HG03135 (cell line): ENCODE data around the gene CDK6.

Source experiments
- ATAC-seq: cut with Tn5 transposase; IDR thresholded peaks from one replicate; pipeline ENCODE4 v1.9.1; 2021; ENCODE audit warnings: mild to moderate bottlenecking, moderate library complexity; ENCODE audit not compliant: unreplicated experiment

The CDK6 gene

DNA sequence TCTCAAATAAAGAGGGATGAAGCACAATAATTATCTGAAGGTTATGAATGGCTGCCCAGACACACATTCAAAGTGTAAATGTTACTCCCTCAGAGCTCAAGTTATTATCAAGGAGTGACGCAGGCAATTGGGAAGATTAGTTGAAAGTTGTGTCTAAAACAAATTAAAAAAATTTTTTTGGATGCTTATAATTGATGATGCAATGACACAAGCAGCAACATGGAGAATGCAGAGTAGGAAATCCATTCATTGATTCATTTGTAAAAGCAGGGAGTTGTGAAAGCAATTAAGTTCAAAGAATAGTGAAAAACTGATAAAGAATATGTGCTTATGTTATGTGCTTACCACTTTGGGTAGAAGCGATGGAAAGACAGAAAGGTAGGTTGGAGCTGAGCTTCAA, 120.4 kb downstream of the CDK6 start:
- ATAC-seq = no peak

DNA sequence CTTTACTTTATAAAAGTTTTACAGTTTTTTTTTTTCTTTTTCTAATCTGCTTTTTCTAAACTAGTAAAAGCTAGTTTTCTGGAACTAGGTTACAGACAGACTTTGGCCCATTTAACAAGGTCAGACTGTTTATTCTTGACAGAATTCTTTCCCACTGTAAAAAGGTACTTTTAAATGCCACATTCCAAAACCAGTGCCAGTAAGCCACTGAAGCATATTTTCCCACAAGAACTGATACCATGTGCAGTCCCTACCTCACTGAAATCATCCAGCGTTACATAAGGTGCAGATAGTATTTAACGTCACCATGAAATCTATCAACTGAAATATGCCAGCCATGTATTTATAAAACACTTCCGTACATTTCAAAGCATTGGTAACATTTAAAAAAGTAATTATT, 121.6 kb downstream of the CDK6 start:
- ATAC-seq = no peak

DNA sequence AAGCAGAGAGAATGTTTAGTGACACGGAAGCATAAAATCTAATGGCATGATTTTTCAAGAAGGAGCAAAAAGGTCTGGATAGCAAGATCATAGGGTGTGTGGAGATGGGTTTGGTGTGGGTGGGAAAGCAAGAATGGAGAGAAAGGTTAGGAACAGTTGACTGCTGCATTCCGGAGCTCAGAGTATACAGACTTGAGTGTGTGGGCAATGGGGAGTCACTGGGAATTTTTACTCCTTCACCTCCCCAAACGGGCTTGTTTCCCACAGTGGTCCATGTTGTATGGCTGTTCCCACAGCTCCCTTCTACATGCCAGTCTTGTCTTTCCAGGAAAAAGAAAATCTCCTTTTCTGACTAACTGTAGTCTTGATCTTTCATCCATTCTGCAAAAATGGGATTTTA, 122.1 kb downstream of the CDK6 start:
- no peak for ATAC-seq

DNA sequence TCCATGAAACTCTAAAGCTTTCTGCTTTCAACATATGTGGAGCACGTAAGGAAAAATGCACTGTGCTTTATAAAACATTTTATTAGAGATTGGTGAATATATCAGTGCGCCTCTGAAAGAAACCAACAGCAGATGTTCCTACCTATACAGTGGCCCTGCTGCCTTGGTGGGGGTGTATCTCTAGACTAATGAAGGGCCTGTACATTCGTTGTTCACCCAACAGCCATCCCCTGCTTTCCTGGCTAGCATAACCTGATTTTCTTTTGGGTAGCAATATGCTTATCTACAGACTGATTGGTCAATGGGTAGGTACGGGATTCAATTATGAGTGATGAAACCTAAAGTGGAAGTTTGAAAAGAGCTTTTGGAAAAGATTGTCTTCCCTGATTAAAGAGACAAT, 126.5 kb downstream of the CDK6 start:
- ATAC-seq = no peak

DNA sequence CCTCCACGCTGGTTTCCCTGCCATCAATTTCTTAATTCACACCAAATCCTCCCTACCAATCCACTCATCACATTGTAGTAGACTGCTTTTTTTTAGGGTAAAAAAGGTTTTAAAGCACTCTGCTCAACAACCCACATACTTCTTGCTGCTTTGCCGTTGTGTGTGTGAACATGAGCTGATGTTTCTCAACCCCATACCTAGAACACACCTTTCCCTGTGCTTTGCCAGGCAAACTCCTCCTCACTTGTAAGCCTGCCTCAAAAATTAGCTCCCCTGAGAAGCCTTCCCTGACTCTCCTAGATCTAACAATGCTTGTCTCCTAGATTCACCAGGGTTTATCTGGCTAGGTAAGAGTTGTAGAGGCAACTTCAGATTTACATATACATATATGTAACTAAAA, 127.2 kb downstream of the CDK6 start:
- no peak for ATAC-seq

DNA sequence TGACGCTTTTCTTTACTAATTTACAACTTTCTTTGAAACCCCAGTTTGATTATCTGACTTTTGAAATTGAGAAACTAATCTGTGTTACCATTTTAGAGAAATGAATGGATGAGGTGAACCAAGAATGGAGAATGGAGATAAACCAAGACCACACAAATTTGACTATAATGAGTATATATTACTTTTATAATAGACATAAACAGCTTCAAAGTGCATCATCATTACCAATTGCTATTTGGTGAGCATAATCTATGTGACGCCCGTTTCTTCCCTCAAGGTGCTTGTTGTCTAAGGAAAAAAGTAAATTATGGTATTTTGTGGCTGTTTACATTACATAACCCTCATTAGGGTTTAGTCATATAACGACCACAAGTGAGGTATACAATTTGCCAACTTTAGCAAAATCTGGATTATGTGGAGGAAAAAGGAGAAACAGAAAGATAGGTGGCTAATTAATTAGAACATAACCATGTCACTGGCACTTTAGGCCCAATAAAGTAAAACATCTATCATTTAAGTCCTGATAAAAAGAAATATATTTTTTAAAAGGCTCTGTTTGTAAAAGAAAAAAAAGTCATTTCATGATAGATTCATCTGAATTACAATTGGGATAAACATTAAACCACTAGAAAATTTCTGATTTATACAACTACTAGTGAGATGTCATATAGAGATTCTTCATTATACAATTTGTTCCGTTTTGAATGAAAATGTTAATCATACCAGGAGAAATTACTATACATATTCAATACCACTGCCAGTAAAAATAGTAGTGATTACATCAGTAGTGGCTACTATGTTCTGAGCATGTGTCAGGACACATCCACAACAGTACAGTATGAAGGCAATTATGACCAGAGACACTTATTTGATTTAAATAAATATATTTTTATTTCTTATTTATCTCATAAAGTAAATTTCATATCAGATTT, 128.0 kb downstream of the CDK6 start:
- no peak for ATAC-seq

DNA sequence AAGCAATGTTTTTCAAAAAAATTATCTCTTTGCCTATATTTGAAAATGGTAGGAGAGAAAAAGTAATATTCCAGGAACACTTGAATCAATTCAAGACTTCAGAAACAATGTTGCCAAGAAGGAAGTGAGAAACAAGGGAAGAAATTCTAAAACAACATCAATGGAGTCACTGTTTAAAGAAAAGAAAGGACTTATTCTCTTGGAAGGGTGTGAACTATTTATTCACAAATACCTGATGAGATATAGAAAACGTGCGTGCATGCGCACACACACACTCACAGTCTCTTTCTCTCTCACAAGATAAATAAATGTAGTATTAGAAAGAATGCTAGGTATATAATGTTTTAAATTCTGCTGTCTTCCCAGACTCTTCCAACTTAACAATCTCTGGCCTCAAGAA, 128.9 kb downstream of the CDK6 start:
- no peak for ATAC-seq

DNA sequence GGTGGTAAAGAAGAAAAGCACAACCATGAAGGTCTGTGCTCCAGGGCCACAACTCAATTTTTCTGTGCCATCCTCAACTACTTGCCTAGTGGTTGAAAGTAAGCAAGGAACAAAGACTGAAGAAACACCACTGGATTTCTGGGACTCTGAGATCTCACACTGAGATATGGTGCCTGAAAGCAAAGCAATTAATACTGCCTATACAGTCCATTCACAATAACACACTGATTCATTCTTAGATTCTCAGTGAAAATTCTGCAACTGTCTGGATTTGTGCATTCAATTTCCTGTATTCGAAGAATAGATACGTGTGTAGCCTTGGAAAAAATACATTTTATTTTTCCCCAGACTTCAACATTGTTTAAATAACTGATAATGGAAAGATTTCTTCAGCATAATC, 129.8 kb downstream of the CDK6 start:
- no peak for ATAC-seq

DNA sequence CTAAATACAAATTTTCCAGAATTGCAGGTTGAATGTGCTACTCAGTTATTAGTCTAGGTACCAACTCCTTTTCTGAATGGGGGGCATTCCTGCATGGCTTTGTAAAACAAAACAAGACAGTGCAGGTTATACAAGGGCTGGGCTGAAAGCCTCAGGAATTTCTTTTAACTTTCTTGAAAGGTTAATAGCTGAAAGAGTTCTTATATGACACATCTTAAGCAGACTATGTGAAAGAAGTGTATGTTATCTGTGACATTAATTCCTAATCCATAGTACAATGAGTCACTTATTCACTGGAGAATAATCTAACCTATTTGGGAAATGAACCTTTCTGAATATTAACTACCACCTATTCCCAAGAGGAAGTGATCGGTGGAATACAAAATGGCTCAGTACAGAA, 130.5 kb downstream of the CDK6 start:
- no peak for ATAC-seq

DNA sequence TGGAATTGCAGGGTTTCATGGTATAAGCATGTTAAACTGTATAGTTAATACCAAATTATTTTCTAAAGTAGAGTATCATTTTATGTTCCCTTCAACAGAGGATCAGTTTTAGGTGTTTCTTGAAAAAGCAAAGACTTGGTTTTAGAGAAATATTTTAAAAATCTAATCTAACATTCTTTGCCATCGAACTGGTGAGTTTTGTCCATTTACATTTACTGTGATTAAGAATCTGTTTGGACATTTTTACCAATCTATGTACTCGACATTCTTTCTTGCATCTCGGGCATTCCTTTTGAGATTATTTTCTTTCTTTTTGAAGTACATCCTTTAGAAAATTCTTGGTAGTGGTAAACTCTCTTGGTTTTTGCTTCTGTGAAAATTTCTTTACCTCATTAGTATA, 131.5 kb downstream of the CDK6 start:
- no peak for ATAC-seq

DNA sequence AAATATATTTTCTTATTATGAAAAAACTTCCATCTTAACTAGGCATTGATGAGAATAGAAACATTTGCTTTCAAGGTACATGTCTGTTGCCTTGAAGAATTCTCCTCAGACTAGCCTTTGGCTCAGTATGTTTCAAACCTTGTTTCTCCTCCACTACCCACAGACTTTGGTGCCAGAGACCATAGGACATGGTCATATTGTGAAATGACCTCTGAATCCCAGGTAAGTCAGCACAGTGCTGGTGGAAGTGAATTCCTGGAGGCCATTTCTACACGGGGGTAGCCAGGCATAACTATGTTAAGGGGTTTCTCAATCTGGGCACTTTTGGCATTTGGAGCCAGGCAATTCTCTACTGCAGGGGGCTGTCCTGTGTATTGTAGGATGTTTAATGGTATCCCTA, 133.8 kb downstream of the CDK6 start:
- no peak for ATAC-seq

DNA sequence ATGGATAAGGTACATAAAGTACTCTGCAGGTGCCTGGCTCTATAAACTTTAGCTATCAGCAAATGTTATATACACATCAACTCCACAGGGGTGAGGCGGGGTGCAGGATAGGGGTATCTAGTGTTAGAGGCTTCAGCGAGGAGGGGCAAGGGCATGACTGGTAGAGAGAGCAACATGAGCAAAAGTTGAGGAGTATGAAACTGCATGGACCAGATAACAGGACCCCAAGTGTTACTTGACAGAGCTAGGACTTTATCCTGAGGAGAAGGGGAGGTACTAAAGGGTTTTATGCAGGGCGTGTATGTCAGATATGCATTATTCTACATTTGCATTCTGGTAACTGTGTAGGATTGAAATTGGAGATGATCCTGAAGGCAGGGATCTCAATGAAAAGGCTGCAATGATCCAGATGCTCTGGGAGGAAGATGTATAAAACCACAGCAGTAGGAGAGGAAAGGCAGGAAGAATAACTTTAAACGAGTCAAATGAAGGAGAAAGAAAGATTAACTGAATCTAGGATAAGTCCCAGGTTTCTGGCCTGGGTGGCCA, 136.3 kb downstream of the CDK6 start:
- no peak for ATAC-seq

DNA sequence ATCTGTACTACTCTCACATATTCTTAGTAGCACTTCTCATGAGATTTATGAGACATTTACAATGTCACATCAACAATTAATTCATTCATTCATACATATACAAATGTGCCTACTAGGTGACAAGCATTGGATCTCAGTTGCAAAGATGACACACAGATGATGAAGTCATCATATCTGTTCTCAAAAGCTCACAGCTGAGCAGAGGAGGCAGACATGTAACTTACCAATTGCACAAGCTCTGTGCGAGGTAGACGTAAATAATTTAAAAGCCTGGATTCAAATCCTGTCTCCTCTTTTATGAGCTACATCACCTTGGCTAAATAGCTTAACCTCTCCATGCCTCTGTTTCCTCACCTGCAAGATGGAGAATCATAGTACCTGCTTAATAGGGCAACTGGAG, 136.8 kb downstream of the CDK6 start:
- no peak for ATAC-seq

DNA sequence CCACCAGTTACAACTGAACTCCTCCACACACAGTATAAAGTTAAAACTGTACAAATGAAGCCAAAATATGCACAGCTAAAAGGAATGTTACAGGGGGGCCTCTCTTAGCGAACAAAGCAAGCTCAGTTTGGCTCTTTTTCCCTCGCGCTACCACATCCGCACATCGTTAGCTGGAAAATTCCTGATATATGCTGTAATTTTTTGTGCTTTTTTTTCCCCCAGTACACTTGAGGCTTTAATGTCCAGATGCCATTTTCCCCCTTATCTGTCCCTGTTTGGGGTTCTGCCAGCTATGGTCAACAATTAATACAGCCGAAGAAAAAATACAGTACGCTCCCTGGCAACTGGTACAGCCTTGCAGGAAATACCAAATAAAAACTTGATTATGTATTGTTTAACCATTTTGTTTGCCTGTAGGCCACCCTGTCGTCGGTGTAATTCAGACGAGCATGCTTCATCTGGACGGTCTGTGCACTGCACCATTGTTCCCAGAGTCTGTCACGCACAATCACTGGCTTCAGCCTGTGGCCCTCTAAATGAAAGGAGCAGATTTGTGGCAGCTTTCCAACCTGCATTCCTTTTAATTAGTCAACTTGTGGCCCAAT, 138.0 kb downstream of the CDK6 start:
- ATAC-seq = no peak

DNA sequence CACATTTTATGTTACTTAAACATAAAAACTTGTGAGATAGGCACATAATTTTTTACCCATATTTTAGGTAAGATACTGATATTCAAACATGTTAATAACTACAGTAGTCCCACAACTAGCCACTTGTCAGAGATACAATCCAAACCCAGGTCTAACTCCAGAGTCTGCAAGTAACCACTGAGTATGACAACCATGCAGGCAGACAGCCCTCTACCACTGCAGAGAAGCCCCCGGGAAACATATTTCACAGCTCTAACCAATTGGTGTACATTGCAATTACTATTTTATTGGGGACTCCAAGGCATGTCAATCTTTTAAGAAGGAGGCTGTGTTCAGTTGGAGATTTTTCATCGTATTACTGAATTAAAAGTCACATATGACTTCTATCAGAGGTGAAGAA, 139.0 kb downstream of the CDK6 start:
- ATAC-seq = no peak

DNA sequence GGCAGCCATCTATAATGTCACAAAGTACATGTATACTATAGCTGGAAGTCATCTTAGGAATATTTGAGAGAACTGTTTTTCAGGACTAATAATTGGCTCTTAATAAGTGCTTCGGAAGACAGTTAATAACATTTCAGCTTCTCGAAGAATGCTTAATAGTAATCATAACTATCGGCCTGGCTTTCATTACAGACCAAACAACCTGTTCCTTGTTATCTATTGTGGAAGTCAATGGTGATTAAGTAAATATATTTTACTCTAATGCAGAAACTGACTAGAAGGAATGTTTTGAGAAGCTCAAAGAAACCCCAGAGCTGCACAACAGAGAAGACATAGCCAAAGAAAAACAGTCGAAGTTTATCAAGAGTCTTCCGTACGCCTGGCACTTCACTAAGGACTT, 139.4 kb downstream of the CDK6 start:
- no peak for ATAC-seq

DNA sequence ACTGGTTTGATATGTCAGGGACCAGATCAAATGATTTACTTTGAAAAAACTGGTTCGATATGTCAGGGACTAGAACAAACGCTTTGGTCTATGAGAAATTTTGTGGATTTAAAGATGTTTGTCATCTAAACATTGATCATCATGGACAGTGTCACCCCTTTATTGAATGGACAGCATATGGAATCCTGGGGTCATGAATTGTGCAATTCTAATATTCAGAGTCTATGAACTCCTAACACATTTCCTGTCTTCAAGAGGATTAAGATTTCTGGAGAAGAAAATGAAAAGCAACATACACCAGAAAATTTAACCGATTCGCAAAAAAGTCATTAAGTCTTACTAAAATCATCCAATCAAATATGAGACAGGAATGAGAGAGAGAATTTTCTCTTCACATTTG, 139.8 kb downstream of the CDK6 start:
- ATAC-seq = no peak

DNA sequence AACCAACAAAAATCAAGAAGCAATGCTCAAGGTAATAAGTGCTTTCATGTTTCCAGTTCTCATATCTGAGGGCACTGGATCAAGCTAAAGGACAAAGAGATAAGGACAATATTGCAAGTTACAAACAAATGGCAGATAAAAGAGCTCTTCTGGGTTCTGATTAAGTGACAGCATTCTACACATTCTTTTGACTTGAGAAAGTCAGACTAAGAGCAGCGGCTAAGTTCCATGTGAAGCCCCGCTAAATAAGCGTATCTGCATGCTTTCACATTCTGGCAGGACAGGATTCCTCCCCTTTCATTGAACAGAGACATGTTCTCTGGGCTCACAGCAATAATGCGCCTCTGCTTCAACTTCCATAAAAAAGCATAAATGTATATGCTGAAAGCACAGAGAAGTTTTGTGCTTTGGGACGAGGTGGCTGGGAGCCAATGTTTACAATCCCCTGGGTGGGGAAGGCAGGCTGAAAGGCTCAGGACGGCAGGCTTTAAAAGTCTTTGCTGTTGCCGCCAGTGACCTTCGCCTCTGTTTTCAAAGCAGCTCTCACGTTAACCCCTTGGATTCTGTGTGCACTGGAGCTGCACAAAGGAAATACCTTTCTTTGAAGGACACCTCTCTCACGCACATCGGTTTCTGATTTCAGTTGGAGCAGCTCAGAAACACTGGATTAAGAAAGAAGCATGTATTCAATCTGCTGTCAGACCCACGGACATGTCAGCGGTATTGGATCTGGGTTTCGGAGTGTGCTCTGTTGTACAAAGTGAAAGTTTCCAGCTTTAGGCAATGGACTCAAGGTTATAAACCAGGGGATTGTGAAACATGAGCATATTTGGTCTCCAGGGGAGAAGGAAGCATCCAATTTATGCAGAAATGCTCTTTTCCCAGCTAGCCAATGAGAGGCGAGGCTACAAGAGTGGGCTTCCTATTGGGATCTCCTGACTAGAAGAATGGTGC, 140.8 kb downstream of the CDK6 start:
- ATAC-seq = no peak

DNA sequence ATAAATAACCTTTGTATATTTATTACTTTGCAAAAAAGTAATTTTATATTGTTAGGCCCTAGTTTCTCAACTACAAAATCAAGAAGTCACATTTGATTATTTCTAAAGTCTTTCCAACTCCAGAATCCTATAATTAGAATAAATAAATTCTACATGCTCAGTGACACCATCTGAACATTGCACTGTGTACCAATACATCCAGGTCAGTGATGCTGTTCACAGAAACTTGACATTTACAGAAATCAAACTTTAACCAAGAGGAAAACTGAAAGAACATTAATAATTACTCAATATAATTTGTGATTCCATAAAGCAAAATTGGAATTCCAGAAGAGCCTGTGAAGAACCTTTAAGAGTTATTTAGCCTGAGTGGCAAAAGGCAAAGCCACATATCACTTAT, 142.2 kb downstream of the CDK6 start:
- ATAC-seq = no peak

DNA sequence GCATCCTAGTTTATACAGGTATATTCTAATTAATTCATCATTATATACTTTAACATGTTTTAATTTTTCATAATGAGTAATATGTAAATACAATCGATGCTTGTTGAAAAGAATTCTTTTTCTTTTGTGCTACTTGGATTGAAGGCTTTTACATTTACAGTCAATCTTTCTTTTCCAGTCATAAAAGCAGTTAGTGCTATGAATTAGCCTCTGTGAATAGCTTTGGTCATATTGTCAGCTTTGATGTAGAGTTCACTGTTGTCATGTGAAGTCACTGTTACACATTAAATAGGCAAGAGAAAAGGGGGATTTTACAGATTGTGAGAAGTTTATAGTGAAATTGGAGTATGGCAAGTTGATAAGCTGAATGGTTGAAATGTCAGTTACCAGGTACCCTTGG, 142.9 kb downstream of the CDK6 start:
- no peak for ATAC-seq

DNA sequence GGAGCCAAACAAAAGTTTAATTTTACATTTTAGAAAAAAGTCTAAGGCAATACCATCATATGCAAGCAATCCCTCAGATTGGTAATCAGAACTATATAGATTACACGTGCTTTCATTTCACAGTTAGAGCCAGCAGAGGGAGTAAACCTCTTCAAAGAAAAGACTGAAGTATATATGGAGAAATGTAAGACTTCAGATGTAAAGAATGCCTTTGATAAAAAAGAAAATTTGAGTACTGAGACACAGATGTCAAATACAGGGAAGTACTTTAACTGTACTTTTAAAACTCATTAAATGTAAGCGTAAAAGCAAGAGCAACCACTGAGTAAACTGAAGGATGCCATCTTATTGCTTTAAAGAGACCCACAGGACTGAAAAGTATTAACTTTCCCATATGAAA, 144.8 kb downstream of the CDK6 start:
- ATAC-seq = peak; percentile 89
